Measurements from ENCODE around the gene KRT6A.
"Not testable (repeated sequence)": the region's sequence is repeated elsewhere in the genome, so short reads cannot be mapped to it uniquely, and the experiment has no call there.

Gene KRT6A

DNA sequence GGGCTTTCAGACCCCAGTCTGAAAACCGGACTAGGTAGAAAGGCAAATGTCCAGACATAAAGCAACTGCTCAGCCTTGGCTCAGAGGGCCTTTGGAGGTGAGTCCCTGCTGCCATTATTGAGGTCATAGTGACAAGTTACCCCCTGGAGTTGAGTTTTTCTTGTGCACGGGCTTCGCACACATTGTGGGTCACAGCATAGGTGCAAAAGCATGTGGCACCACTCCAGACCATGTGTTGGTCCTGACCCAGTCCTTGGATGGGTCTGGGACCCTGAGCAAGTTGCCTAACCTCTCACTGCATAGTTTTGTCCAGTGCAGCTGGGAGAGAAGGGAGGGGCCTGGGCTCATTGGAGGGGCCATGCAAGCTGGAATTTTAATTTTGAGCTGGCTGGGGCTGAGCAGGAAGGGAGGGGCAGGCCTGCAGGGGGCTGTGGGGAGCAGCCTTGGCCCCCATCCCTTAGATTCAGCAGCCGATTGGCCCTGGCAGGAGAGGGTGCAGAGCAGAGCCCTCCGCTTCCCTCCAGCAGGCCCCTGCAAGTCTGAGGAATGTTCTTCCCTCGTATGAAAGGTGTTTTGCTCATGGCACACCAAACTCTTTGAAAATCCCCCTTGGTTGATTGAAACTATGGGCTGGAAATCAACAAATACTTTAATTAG, 31.3 kb upstream of the KRT6A start:
- no peak for DNase-seq

DNA sequence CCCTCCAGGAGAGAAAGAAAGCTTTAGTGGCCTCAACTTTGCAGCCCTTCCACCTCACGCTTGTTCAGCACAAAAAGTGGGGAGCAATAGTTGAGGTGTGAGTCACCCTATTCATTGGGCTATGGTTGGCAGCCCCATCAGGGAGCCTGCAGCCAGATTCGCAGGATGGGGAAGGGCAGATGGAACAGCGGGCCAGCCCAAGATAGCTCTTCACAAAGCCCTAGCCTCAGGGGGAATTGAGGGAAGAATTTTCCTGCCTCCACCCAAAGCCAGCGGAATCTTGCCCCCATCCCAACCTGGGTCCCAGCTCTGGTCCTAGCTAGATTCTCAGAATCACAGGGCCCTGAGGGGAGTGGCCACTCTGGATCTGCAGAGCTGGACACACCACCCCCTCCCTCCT, 30.8 kb upstream of the KRT6A start:
- no peak for DNase-seq

DNA sequence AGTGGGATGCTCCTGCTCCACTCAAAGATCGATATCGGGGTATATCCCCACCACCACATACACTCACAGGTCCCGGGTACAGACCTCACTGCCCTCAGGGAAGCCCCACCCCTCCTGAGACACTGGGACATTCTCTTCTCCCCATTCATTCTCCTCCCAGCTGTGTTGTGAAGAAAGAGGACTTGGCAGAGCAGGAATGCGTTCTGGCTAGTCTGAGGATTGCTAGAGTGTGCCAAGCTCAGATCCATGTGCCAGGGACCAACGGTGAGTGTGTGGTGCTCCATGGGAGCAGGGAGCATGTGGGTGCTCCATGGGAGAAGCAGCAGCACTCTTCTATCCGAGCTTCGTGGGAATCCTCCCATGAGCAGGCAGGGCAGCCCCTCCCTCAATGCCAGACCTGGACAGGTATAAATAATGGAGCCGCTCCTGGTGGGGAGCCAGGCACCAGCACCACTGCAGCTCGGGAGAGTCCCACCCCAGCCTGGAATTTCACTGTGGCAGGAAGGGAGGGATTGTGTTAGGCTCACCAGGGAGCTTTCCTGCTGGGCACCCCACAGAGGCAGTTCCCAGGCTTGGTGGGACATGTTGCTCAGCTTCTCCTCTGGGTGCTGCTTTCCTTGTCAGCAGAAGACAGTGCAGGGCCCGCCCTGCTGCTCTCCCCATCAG, 29.4 kb upstream of the KRT6A start:
- no peak for DNase-seq

- DNase-seq, result no peak
These were observed 28.7 kb upstream of the KRT6A start for GRCh38 chr12:52521568-52522266.

- no peak for DNase-seq
These were observed 28.1 kb upstream of the KRT6A start for GRCh38 chr12:52521175-52521567.

DNA sequence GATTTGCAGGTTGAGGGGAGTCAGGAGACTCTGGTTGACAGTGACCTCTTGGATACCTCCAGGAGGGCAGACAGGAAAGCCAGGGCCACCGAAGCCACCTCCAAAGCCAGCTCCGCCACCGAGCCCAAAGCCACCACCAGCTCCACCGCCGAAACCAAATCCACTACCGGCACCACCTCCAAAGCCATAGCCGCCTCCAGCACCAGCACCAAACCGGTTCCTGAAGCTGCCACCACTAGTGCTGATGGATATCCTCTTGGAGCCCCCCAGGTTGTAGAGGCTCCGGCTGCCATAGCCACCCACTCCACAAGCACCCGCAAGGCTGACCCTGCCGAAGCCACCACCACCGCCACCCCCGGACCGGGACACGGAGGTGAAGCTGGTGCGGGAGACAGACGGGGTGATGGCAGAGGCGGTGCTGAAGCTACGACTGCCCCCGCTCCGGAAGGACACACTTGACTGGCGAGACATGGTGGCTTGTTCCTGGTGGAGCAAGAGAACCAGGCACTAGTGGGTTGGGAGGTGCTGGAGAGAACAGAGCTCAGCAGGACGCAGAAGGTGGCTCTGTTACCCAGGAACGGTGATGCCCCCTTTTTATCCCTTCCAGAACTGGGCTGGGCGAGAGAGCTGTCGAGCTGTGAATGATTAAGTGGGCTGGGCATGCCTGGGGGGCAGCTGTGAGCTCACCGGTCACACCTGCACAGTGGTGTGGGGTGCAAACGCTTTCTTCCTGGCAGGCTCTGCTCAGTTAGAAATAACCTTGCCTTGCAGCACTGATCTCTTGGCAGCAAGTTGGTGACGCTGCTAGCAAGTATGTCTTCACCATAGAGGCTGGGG, 27.0 kb upstream of the KRT6A start, which contains the start of gene KRT5:
Gene KRT5, minus strand, starts transcription at position 569 of the 837 bp plus-strand sequence. Its CDS starts 98 bp downstream, at position 471.
- no peak for DNase-seq

GRCh38 chr12:52519387-52519703, 26.3 kb upstream of the KRT6A start:
- DNase-seq, result no peak

- no peak for DNase-seq
These were observed 25.7 kb upstream of the KRT6A start for GRCh38 chr12:52518574-52519386.

- no peak for DNase-seq
These were observed 24.8 kb upstream of the KRT6A start for GRCh38 chr12:52517888-52518287.

GRCh38 chr12:52517005-52517835, 24.2 kb upstream of the KRT6A start:
- no peak for DNase-seq

DNA sequence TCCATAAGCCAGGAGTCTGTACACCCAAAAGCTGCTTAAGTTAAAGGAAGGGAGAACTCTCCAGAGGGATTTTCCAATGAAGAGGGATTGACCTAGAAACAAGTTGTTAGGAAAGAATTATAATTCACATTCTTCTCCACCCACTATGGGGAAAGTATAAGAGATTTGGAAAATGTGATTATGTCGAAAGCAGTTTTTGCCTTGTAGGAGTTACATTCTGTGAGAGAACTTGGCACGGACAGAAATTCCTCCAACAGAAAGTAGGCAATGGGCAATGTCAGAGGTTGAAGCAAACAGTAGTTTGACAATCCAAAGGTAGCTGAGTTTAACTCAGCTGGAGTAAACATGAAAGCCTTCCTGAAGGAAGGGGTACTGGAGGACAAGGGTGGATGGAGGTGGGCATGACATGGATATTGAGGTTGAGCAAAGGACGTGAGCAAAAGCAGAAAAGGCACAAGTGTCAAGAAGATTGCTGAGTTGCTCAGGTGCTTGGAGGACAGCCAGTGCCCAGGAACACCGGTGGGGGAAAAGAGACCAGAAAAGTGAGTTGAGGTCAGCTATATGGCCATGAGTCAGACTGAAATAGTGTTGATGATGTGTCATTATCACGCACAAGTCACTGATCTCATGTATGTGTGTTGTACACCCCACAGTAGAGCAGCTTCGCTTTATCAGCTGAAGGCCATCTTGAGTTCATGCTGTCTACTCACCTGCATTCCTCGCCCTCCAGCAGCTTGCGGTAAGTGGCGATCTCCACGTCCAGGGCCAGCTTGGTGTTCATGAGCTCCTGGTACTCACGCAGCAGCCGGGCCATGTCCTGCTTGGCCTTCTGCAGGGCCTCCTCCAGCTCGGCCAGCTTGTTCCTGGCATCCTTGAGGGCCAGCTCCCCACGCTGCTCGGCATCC, 23.1 kb upstream of the KRT6A start:
- no peak for DNase-seq

GRCh38 chr12:52515319-52515646, 22.2 kb upstream of the KRT6A start:
- no peak for DNase-seq

DNA sequence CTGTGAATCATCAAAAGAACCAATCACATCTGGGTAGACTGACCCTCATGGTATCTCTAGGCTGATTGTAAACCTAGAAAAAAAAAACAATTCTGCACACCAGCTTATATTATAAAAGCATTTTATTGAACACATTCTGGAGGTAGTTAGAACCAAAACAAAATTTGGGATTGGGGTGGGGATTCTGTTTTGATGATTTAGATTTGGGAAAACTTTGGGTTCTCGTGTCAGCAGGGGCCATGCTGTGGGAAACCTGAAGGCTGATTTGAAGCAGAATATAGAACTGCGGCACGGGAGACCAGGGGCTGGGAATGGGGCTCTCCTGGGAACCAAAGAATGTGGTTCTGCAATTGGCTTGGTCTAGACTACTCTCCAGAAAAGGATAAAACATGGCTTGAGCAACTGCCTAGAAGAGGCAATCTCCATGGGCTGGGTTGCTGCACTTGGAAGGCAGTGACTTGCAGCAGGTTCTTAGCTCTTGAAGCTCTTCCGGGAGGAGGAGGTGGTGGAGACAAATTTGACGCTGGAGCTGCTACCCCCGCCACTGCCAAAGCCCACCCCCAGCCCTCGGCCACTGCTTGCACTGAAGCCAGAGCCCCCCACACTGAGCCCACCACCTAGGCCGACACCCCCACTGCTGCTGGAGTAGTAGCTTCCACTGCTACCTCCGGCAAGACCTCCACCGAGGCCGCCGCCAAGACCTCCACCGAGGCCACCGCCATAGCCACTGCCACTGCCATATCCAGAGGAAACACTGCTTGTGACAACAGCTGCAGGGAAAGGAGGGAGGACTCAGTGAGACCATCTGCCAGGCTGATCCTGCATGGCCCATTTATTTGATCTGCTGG, 21.6 kb upstream of the KRT6A start:
- no peak for DNase-seq

GRCh38 chr12:52513736-52514135, 20.7 kb upstream of the KRT6A start:
- no peak for DNase-seq

GRCh38 chr12:52508211-52508610, 15.2 kb upstream of the KRT6A start:
- no peak for DNase-seq

DNA sequence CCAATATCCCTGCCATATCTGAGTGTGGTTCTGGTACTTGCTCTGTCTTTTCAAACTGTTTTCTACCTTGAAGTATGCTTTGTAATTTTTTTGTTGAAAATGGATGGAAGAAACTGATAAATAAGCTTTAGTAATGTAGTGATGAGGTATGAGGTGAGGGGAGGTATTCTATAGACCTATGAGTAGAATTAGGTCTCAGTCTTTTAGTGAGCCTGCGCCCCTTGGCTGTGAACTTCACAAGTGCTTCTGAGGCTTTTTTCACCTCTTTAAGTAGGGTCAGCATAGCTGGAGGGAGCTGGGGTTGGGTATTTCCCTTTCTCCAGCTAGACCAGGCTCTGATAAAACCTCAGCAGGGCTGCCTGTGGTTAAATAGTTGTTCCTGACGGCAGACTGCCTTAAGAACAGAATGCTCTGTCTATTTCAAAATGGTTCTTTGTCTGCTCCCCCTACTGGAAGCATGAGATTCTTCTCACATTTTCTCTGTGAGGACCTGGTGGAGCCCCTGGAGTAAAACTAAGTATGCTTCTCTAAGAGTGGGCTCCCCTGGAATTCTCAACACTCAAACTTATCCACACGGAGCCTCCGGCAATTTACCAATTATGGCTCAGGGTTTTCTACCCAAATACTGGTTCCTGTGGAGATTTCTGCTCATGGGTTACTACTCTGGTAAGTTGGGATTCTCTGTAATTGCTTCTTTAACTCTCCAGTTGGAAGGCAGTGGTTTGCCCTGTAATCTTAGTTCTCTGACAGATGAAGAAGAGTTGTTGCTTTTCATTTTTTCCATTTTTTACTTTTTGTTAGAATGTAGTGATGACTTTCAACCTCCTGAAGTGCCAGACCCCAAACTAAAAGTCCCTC, 14.0 kb upstream of the KRT6A start:
- DNase-seq, result no peak

DNA sequence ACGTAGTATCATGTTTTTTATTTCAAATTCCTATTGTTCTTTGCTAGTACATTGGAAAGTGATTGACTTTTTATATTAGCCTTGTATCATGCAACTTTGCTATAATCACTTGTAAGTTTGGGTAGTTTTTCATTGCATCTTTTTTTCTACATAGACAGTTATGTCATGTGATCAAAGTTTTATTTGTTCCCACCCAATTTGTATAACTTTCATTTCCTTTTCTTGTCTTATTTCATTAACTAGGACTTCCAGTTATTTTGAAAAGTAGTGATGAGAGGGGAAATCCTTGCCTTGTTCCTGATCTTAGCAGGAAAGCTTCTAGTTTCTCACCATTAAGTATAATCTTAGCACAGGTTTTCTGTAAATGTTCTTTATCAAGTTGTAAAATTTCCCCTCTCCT, 9.8 kb upstream of the KRT6A start:
- no peak for DNase-seq

- DNase-seq, result no peak
These were observed 8.4 kb upstream of the KRT6A start for GRCh38 chr12:52501490-52501889.

DNA sequence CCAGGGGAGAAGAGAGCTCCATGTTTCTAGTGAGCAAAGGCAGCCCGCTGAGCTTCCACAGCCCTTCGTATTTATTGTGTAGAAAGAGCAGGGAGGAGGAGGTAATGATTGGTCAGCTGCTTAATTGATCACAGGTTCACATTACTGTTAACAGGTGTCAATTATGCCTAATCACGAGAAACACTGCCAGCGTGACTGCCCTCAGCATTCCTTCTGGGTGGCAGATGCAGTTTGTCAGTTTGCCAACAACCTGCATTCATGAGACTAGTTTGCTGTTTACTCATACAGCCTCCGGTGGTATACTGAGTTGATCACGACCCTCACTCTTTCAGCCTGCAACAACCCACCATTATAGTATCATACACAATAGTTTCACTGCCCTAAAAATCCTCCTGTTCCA, 7.5 kb upstream of the KRT6A start:
- DNase-seq, result not testable (repeated sequence)

Data from activated gamma-delta T cell treated with Interleukin-2 at 50 U/mL for 16 hours (primary cell).